GM06990 (cell line): ENCODE measurements around the gene MYO16.

Experiments used
- DNase-seq: peaks from one replicate; pipeline ENCODE4 v3.0.0-alpha.2; 2011; ENCODE audit not compliant: insufficient read length; ENCODE audit errors: extremely low read depth
- H3K27me3 ChIP-seq: replicated peaks from 2 replicates; pipeline ENCODE4 v1.6.0; 2011; ENCODE audit warnings: low read length; ENCODE audit not compliant: control insufficient read depth, insufficient read depth
- H3K36me3 ChIP-seq: 2 replicates; pipeline ENCODE4 v1.5.1; 2011; ENCODE audit warnings: low read length; ENCODE audit not compliant: control insufficient read depth, insufficient read depth
- H3K4me3 ChIP-seq: replicated peaks from 2 replicates; pipeline ENCODE4 v1.5.1; 2011; ENCODE audit warnings: low read depth, mild to moderate bottlenecking, control low read depth, low read length
- CTCF ChIP-seq: IDR thresholded peaks from 2 replicates; pipeline ENCODE4 v1.5.1; 2011; ENCODE audit warnings: low read length, control low read depth, mild to moderate bottlenecking, inconsistent platforms; ENCODE audit not compliant: insufficient read depth, poor library complexity, severe bottlenecking

Gene MYO16

GRCh38 chr13:109150696-109151095 lies 521.3 kb downstream of the MYO16 start:
- H3K36me3 ChIP-seq, result no peaks in the 10 kb centered on the region
- no peak for TF ChIP-seq CTCF
- no peak for DNase-seq
- no peak overlapping the region for H3K4me3 ChIP-seq
- no peaks in the 10 kb centered on the region for H3K27me3 ChIP-seq

- no peaks in the 10 kb centered on the region for H3K27me3 ChIP-seq
- TF ChIP-seq CTCF, result no peak
- no peak for DNase-seq
- H3K36me3 ChIP-seq, result no peaks in the 10 kb centered on the region
- no peak overlapping the region for H3K4me3 ChIP-seq
Measured at GRCh38 chr13:109151255-109151654, 521.8 kb downstream of the MYO16 start.

GRCh38 chr13:109151696-109152095 lies 522.3 kb downstream of the MYO16 start:
- Histone ChIP-seq H3K36me3 (no peaks in the 10 kb centered on the region), H3K4me3 (no peak overlapping the region), H3K27me3 (no peaks in the 10 kb centered on the region)
- TF ChIP-seq CTCF, result no peak
- DNase-seq, result no peak

- DNase-seq, result no peak
- Histone ChIP-seq H3K27me3 (no peaks in the 10 kb centered on the region), H3K36me3 (no peaks in the 10 kb centered on the region), H3K4me3 (no peak overlapping the region)
- no peak for TF ChIP-seq CTCF
Measured at GRCh38 chr13:109152311-109152820, 523.0 kb downstream of the MYO16 start.

GRCh38 chr13:109152941-109153340 lies 523.5 kb downstream of the MYO16 start:
- TF ChIP-seq CTCF, result no peak
- H3K4me3 ChIP-seq, result no peak overlapping the region
- no peak for DNase-seq

GRCh38 chr13:109154146-109154545 lies 524.7 kb downstream of the MYO16 start:
- no peak for DNase-seq

More at GRCh38 chr13:109152941-109153340, 523.5 kb downstream of the MYO16 start:
- Histone ChIP-seq H3K36me3 (no peaks in the 10 kb centered on the region), H3K27me3 (no peaks in the 10 kb centered on the region; the same call in 1 of the 2 replicates)

More at GRCh38 chr13:109154146-109154545, 524.7 kb downstream of the MYO16 start:
- H3K4me3 ChIP-seq, result no peak overlapping the region
- no peaks in the 10 kb centered on the region for H3K36me3 ChIP-seq
- no peak for TF ChIP-seq CTCF
- no peaks in the 10 kb centered on the region; the same call in 1 of the 2 replicates for H3K27me3 ChIP-seq
